RPMI7951 (cell line): ENCODE measurements around the gene PITPNB. TPM values are rescaled to one million over a fixed set of nuclear protein-coding genes. Genes with fewer than 3 reads are reported as not detected.

Experiments used
- DNase-seq: peaks from one replicate; pipeline ENCODE4 v3.0.0-alpha.2; 2012; ENCODE audit warnings: low read depth
- total RNA-seq: library from RNA; depleted of rRNA; stranded (reverse); fragments of >200 nt; shearing (Covaris generic); gene quantifications from 2 replicates; pipeline ENCODE4 v1.2.3, GENCODE V29; 2014

PITPNB gene
- total RNA-seq, 1 experiment from 2014 or later: 16.1 TPM

- no peak for DNase-seq
Measured at GRCh38 chr22:27859336-27859735, 59.7 kb downstream of the PITPNB start.

DNA sequence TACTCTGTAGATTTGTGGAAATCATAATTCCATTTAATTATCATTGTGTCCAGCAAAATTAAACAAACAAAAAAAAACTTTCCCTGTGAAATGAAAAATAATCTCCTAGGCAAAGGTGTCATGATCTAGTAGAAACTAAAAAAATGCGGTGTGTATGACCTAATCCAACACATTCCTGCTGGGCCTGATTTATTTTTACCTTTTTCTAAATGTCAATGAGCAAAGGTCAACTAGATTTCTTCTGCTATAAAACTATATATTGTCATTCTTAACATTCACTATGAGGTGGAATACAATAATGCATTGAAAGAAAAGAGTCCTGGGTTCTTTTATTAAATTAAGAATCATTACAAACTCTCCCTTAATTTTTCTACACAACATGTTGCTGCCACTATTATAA is 60.4 kb downstream of the PITPNB start:
- no peak for DNase-seq

- peak; percentile 84 for DNase-seq
Measured at GRCh38 chr22:27857443-27857842, 61.6 kb downstream of the PITPNB start.

DNA sequence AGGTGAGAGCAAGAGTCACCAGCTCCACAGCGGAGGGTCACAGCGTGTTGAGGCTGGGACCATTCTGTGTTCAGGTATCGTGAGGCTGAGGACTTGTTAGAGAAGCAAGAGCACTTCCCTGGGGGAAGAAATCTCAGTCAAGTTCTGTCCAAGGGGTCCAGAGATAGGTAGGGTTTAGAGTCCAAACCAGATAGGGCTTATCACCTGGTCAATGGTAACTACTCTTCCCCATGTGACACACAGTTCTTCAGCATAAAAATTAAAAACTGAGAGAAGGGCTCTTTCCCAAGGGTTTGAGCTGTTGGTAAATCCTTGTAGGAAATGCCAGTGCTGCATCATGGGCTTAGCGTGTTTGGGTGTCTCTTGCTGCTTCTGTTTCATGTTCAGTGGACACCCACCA is 62.7 kb downstream of the PITPNB start:
- DNase-seq: no peak

GRCh38 chr22:27853424-27853823 is 65.6 kb downstream of the PITPNB start:
- no peak for DNase-seq

DNA sequence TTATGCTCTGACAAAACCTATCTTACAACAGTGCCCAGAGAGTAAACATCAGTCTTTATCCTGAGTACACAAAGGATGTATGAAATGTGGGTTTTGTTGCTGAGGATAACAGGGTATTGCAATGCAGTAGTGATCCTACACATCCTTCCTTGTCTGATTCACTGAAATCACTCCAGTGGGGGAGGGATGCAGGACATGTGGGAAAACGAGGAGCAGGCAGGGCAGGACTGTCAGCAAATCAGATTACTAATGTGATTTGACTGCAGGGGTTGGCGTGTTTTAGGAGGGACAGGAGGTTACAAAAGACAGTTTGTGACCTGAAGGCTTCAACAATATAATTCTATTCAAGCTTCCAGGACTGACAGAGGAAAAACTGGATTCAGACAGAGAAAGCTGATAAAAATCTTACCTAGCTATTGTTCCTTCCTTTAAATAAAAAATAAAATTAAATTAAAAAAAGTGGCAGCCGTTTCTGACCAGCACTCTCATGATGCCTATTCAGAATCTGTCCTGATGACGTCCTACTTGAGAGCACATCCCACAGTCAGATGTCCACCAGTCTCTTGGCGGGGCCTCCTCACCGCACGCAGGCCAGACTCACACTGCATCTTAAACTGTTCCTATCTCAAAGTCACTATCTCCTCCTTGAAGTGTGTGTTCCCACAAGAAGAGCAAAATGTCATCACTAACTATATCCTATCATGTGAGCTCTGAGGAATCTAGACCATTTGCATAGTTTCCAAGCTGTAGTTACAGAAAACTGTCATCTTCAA is 66.9 kb downstream of the PITPNB start:
- no peak for DNase-seq

GRCh38 chr22:27850000-27850521 is 69.0 kb downstream of the PITPNB start:
- no peak for DNase-seq

- no peak for DNase-seq
Measured at GRCh38 chr22:27848005-27848404, 71.1 kb downstream of the PITPNB start.

DNA sequence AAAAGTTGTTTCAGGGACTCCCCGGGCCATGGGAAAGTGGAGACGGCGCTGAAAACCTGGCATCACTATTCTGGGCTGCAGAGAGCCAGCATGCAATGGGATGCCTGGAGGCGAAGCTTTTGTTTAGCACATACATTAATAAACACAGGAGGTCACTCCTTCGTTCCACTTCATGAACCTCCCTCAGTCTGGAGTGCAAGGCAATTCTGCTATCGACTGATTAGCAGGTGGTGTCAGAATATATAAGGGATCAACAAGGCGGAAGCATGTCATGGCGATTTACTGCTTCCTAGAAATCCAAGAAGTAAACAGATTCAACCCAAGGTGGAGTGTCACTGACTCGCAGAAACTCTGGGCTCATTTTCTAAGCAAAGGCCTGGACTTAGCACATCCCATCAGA is 72.1 kb downstream of the PITPNB start:
- no peak for DNase-seq

DNA sequence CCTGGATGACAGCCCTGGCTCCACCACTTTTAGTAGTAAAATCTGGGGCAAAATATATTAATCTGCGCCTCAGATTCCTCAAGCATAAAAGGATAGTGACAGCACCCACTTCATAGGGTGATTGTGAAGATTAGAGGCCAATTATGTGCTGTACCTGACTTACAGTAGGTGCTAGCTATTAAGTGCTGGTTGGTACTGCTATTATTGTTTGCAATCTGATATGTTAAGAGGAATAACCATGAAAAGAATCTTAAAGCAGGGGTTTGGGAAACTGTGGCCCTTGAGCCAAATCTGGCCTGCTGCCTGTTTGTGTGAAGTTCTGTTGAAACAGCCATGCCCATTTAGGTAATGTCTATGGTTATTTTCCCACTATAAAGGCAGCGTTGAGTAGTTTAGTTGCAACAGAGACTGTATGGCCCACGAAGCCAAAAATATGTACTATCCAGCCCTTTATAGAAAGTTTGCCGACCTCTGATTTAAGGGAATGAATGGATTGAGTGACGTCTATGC is 72.8 kb downstream of the PITPNB start:
- no peak for DNase-seq

DNA sequence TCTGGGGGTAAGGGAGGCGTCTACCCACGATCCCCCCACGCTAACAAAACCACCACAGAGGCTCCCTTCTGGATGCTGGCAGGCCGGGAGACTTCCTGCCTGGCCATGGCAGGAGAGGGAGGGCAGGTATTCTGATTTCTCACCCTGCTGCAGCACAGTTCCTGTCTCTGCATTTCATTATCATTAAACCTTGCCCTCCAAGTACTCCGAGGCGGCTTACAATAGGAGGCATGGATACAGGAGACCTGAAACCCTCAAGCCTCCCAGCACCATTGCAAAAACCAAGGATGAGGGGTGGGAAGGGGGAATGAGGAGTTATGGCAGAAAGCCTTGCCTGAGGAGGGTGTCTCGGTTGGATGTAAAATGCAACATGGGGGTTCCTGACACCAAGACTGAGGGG is 73.4 kb downstream of the PITPNB start:
- DNase-seq: no peak

GRCh38 chr22:27844656-27845591 is 74.1 kb downstream of the PITPNB start:
- no peak for DNase-seq

DNA sequence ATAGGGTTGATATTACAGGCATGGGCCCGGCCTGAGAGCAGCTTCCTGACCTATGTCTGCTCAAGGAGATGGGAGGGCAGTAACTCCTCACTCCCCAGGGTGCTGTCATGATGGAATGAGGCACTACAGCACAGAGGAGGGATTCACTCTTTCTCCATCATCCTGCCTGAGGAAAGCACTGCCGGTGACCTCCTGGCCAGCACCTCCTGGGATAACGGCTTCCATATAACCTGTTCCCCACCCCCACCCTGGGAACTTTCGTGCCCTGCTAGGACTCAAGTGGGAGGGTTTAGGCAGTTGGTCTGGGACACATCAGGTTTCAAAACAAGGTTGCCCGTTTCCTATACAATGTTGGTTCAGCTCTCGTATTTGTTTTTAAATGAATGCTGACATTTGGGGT is 74.8 kb downstream of the PITPNB start:
- no peak for DNase-seq

- no peak for DNase-seq
Measured at GRCh38 chr22:27843441-27843840, 75.6 kb downstream of the PITPNB start.

GRCh38 chr22:27842669-27843431 is 76.2 kb downstream of the PITPNB start:
- DNase-seq: no peak

DNA sequence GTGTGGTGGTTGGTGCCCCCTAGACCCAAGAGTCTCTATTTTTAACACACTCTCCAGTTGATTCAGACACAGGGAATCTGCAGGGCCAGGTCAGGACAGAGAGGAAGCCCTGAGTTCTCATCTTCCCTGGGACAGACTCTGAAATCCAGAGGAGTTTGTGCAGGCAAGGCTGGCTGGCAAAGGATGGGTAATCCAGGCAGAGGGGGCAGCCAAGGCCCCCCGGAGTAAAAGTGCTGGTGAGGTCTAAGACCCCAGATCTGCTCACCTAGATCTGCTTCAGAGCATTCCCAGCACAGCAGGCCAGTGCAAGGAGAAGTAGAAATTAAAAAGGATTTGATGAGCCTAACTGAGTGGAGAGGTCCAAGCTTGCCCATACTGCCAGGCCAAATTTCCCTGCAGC is 76.9 kb downstream of the PITPNB start:
- DNase-seq: no peak

GRCh38 chr22:27840436-27840835 is 78.6 kb downstream of the PITPNB start:
- no peak for DNase-seq

GRCh38 chr22:27839057-27839660 is 79.9 kb downstream of the PITPNB start:
- no peak for DNase-seq

DNA sequence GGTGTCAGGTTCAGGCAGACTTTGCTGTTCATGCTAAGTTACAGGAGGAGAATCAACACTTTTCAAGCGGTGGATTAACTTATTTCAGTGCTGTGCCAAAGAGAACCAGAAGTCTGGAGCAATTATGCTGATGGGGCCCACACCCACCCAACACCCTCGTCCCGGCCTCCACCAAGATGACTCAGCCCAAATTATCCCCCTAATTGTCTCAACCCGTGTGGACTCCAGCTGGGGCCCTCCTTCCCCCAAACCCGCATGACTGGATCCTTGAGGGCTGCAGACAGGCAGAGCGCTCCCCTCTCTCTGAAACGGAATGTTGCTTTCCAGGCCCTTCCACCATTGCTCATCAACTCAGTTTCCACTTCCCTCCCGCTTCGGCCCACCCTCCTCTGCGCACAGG is 82.9 kb downstream of the PITPNB start:
- peak; percentile 15 for DNase-seq

DNA sequence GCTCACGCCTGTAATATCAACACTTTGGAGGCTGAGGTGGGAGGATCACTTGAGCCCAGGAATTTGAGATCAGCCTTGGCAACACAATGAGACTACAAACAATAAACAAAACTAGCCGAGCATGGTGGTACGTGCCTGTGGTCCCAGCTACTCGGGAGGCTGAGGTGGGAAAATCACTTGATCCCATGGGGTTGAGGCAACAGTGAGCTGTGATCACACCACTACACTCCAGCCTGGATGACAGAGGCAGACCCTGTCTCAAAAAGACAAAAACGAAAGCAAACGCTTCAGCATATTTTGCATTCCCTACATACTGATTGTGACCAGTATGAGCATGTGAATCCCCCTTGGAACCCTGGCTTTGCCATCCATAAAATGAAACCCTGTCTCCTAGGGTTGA is 83.6 kb downstream of the PITPNB start:
- no peak for DNase-seq
